GM19372 (cell line): Measurements from ENCODE around the gene DERL3.

Experiments used
- ATAC-seq: cut with Tn5 transposase; IDR thresholded peaks from one replicate; pipeline ENCODE4 v1.9.1; 2021; ENCODE audit warnings: mild to moderate bottlenecking, low read depth, moderate library complexity; ENCODE audit not compliant: unreplicated experiment

Gene DERL3

GRCh38 chr22:23847991-23848864 is 9.4 kb upstream of the DERL3 start:
- no peak for ATAC-seq

- no peak for ATAC-seq
Observed at GRCh38 chr22:23847310-23847920, 8.6 kb upstream of the DERL3 start.

- no peak for ATAC-seq
Observed at GRCh38 chr22:23846081-23846469, 7.3 kb upstream of the DERL3 start.

- no peak for ATAC-seq
Observed at GRCh38 chr22:23845265-23846080, 6.7 kb upstream of the DERL3 start.

GRCh38 chr22:23844739-23845202 is 6.0 kb upstream of the DERL3 start:
- ATAC-seq: no peak

- ATAC-seq: no peak
Observed at GRCh38 chr22:23842599-23842998, 3.8 kb upstream of the DERL3 start.

- ATAC-seq: no peak
Observed at GRCh38 chr22:23841736-23842445, 3.1 kb upstream of the DERL3 start.

- no peak for ATAC-seq
Observed at GRCh38 chr22:23841292-23841691, 2.5 kb upstream of the DERL3 start.

- ATAC-seq: no peak
Observed at GRCh38 chr22:23840026-23840425, 1.2 kb upstream of the DERL3 start.

- no peak for ATAC-seq
Observed at GRCh38 chr22:23837911-23838680, 710 bp downstream of the DERL3 start.

GRCh38 chr22:23837496-23837859 is 1.3 kb downstream of the DERL3 start:
- no peak for ATAC-seq

GRCh38 chr22:23836692-23837495 is 1.9 kb downstream of the DERL3 start:
- no peak for ATAC-seq

- no peak for ATAC-seq
Observed at GRCh38 chr22:23836281-23836680, 2.5 kb downstream of the DERL3 start.

- ATAC-seq: no peak
Observed at GRCh38 chr22:23835484-23836144, 3.2 kb downstream of the DERL3 start.

GRCh38 chr22:23834793-23835483 is 3.9 kb downstream of the DERL3 start:
- no peak for ATAC-seq

GRCh38 chr22:23834406-23834792 is 4.4 kb downstream of the DERL3 start:
- no peak for ATAC-seq

- no peak for ATAC-seq
Observed at GRCh38 chr22:23833911-23834317, 4.9 kb downstream of the DERL3 start.
